Measurements from ENCODE around the gene PTPRR.

GRCh38 chr12:70744178-70744577 is 176.4 kb downstream of the PTPRR start:
- no peak for TF ChIP-seq CTCF (IDR thresholded peaks at IDR 0.05)
- TF ChIP-seq REST (IDR thresholded peaks at IDR 0.05), result no peak
- no peak for TF ChIP-seq HMGXB4 (CRISPR knock-in tag; IDR thresholded peaks at IDR 0.05; ENCODE audit: borderline replicate concordance)
- TF ChIP-seq HOXA7 (CRISPR knock-in tag; IDR thresholded peaks at IDR 0.05), result no peak
- TF ChIP-seq EP300 (IDR thresholded peaks at IDR 0.05), result no peak
- TF ChIP-seq ZSCAN20 (CRISPR knock-in tag; IDR thresholded peaks at IDR 0.05), result no peak
- TF ChIP-seq RAD21 (conservative IDR thresholded peaks at IDR 0.05 in 1 of 2, IDR thresholded peaks at IDR 0.05 in 1 of 2), result no peak
- TF ChIP-seq JUN (IDR thresholded peaks at IDR 0.05), result no peak
- TF ChIP-seq ATOH8 (CRISPR knock-in tag; IDR thresholded peaks at IDR 0.05; ENCODE audit: low read depth), result no peak
- no peak for TF ChIP-seq ELK1 (IDR thresholded peaks at IDR 0.05; ENCODE audit: low read depth, low read length)
- TF ChIP-seq USF2 (IDR thresholded peaks at IDR 0.05), result no peak
- no peak for TF ChIP-seq KDM5A (IDR thresholded peaks at IDR 0.05)
